Measurements from ENCODE around the gene EPC1. TPM values are rescaled to one million over a fixed set of nuclear protein-coding genes. Genes with fewer than 3 reads are reported as not detected.
"Not testable (repeated sequence)": the region's sequence is repeated elsewhere in the genome, so short reads cannot be mapped to it uniquely, and the experiment has no call there.

The EPC1 gene, protein sequence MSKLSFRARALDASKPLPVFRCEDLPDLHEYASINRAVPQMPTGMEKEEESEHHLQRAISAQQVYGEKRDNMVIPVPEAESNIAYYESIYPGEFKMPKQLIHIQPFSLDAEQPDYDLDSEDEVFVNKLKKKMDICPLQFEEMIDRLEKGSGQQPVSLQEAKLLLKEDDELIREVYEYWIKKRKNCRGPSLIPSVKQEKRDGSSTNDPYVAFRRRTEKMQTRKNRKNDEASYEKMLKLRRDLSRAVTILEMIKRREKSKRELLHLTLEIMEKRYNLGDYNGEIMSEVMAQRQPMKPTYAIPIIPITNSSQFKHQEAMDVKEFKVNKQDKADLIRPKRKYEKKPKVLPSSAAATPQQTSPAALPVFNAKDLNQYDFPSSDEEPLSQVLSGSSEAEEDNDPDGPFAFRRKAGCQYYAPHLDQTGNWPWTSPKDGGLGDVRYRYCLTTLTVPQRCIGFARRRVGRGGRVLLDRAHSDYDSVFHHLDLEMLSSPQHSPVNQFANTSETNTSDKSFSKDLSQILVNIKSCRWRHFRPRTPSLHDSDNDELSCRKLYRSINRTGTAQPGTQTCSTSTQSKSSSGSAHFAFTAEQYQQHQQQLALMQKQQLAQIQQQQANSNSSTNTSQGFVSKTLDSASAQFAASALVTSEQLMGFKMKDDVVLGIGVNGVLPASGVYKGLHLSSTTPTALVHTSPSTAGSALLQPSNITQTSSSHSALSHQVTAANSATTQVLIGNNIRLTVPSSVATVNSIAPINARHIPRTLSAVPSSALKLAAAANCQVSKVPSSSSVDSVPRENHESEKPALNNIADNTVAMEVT
- total RNA-seq = 55.7 to 62.7 TPM (median 57.8 TPM) in 3 replicates

DNA sequence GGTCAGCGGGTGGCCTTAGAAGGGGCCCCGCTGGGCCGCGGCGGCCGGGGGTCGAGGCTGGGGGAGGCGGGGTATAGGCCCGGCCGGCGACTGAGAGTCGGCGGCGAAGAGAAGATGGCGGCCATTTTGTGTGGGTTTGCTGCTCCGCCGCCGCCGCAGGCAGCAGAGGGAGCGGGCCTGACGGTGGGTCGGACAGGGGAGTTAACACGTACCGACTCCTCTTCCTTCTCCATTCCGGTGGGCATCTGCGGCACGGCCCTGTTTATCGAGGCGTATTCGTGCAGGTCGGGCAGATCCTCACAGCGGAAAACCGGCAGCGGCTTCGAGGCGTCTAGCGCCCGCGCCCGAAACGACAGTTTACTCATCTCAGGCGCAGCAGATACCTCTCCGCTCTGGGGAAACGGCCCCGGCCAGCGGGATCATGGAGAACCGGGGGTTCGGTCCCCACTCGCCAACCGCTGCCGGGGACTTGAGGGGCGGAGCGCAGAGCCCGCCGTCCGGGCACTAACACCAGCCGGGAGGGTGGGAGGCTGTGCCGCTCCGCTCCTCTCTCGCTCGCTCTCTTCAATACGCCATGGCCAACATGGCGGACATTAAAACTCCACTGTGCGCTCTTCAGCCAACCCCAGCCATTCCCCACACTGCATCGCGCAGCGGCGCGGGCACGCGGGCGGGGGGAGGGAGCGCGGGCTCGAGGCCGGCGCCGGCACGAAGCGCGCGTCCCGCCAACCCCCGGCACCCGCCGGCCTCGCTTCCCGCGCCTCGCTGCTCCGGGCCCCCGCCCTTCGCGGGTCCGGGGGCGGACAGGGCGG is at the start of gene EPC1:
TSS of gene EPC1 (minus strand) at position 608 of the 812 bp plus-strand sequence. CDS start at position 365, 243 bp downstream.
- Mint-ChIP-seq H3K9me3 (no peaks in the 10 kb centered on the region), H3K27me3 (ENCODE audit: low read depth) (no peaks in the 10 kb centered on the region), H3K4me1 (peaks cover 47% of the 10 kb centered on the region), H3K4me3 (peak within 1 kb of the TSS; percentile 92), H3K36me3 (no peaks in the 10 kb centered on the region), H3K27ac (peak within 1 kb of the TSS; percentile 100)
- TF ChIP-seq, protein P1, sequence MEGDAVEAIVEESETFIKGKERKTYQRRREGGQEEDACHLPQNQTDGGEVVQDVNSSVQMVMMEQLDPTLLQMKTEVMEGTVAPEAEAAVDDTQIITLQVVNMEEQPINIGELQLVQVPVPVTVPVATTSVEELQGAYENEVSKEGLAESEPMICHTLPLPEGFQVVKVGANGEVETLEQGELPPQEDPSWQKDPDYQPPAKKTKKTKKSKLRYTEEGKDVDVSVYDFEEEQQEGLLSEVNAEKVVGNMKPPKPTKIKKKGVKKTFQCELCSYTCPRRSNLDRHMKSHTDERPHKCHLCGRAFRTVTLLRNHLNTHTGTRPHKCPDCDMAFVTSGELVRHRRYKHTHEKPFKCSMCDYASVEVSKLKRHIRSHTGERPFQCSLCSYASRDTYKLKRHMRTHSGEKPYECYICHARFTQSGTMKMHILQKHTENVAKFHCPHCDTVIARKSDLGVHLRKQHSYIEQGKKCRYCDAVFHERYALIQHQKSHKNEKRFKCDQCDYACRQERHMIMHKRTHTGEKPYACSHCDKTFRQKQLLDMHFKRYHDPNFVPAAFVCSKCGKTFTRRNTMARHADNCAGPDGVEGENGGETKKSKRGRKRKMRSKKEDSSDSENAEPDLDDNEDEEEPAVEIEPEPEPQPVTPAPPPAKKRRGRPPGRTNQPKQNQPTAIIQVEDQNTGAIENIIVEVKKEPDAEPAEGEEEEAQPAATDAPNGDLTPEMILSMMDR (IDR thresholded peaks at IDR 0.05; ENCODE audit: unreplicated experiment) = no peak
- peak; percentile 71 to 87 for DNase-seq (ENCODE audit: low spot score in 2 of 2, unreplicated experiment in 2 of 2)

DNA sequence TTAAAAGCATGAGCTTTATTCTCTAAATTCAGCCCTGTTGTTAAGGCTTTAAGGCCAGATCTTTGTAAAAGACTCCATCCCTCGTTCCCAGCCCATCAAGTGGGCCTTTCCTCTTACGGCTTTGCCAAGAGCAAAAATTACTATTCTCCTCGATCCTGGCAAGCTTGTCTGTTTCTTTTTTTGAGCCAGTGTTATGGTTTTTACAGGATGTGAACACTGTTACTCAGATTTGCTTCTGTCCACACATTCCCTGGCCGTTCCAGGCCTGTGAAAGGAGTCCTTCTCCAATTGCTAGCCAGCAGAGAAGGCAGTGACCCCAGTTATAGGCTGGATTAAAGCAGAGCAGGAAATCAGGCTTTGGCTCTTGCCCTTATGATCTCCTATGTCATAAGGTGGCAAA is 47.0 kb upstream of the EPC1 start:
- Mint-ChIP-seq H3K4me1 (no peaks in the 10 kb centered on the region), H3K36me3 (no peaks in the 10 kb centered on the region), H3K4me3 (no peak overlapping the region), H3K27ac (no peak overlapping the region), H3K9me3 (peaks cover 4% of the 10 kb centered on the region), H3K27me3 (ENCODE audit: low read depth) (no peaks in the 10 kb centered on the region)
- no peak for DNase-seq (ENCODE audit: low spot score in 2 of 2, unreplicated experiment in 2 of 2)
- TF ChIP-seq, protein P1 (IDR thresholded peaks at IDR 0.05; ENCODE audit: unreplicated experiment) = no peak

DNA sequence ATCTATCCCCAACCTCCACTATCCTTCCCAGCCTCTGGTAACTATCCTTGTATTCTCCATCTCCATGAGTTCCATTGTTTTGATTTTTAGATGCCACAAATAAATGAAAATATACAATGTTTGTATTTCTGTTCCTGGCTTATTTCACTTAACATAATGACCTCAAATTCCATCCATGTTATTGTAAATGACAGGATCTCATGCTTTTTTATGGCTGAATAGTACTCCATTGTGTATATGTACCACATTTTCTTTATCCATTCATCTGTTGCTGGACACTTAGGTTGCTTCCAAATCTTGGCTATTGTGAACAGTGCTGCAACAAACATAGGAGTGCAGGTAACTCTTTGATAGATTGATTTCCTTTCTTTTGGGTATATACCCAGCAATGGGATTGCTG is 45.3 kb upstream of the EPC1 start:
- H3K9me3 Mint-ChIP-seq; H3K27ac Mint-ChIP-seq; DNase-seq (ENCODE audit: low spot score in 2 of 2, unreplicated experiment in 2 of 2); H3K36me3 Mint-ChIP-seq; H3K4me1 Mint-ChIP-seq; H3K27me3 Mint-ChIP-seq (ENCODE audit: low read depth); H3K4me3 Mint-ChIP-seq: not testable (repeated sequence)

DNA sequence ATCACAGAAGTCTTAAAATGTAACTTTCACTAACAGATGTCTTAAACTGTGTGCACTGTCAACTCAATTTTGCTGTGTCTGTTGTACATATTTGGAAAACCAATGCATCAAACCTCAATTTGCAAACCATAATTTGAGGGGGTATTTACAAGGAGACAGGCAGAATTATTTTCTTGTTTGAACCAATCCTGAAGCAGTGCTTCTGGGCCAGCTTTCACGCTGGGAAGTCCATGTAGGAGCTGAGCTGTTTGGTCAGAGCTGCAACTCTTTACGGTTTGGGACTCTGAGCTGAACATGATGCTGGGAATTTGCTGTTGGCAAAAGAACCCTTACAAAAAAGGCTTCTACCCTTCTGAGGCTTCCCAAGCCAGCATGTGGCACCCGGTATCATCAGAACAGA is 43.2 kb upstream of the EPC1 start:
- Mint-ChIP-seq H3K27ac (no peak overlapping the region), H3K4me3 (no peak overlapping the region), H3K27me3 (ENCODE audit: low read depth) (no peaks in the 10 kb centered on the region), H3K36me3 (no peaks in the 10 kb centered on the region), H3K4me1 (peaks cover 10% of the 10 kb centered on the region), H3K9me3 (peaks cover 4% of the 10 kb centered on the region)
- DNase-seq (ENCODE audit: low spot score in 2 of 2, unreplicated experiment in 2 of 2) = no peak
- TF ChIP-seq, protein P1 (IDR thresholded peaks at IDR 0.05; ENCODE audit: unreplicated experiment) = no peak

DNA sequence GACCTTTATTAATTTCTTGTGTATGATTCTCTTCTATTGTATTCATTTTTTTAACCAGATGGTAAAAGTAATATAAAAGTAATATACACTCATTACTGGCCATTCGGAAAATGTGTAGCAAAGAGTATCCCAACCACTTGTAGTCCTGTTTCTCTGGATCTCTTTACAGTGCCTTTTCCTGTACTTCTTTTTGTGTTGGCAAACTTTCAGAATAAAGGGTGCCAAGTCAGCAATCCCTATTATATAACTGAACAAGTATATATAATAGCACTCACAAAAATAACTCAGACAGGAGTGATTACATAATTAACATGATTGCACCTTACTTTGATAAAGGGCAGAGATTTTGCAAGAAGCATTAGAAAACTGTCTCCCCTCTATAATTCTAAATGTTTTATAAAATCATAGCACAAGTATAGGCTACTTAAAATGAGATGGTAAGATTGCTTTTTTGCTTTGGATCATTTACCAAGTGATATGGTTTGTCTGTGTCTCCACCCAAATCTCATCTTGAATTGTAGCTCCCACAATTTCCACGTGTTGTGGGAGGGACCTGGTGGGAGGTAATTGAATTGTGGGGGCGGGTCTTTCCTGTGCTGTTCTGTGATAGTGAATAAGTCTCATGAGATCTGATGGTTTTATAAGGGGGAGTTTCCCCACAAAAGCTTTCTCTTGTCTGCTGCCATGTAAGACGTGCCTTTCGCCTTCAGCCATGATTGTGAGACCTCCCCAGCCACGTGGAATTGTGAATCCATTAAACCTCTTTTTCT is 41.5 kb upstream of the EPC1 start:
- H3K9me3 Mint-ChIP-seq = peaks cover 4% of the 10 kb centered on the region
- no peak for DNase-seq (ENCODE audit: low spot score in 2 of 2, unreplicated experiment in 2 of 2)
- H3K27me3 Mint-ChIP-seq (ENCODE audit: low read depth) = no peaks in the 10 kb centered on the region
- TF ChIP-seq, protein P1 (IDR thresholded peaks at IDR 0.05; ENCODE audit: unreplicated experiment) = no peak
- H3K27ac Mint-ChIP-seq = no peak overlapping the region
- no peak overlapping the region for H3K4me3 Mint-ChIP-seq
- peaks cover 10% of the 10 kb centered on the region for H3K4me1 Mint-ChIP-seq
- H3K36me3 Mint-ChIP-seq = no peaks in the 10 kb centered on the region

Data from mesothelial cell of epicardium (in vitro differentiated cells).